ENCODE data around the gene DOCK4.

DNA sequence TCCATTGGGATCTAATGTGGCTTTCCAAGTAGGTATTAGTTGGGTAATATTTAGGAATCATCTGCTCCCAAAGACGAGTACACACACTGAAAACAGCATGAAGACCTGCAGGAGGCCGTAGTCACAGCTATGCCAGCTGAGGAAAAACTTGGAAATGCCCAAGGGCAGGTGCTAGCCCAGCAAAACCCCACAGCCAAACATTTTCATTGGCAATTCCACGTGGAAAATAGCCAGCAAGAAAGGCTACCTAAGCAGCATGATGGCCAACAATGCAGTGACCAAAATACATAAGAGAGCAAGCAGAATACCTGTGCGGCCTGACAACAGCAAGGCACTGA, 32.7 kb downstream of the DOCK4 start:
- TF ChIP-seq YY1 (IDR thresholded peaks at IDR 0.05; ENCODE audit: insufficient read depth, insufficient read length) = no peak
- no peak for TF ChIP-seq ZNF274 (IDR thresholded peaks at IDR 0.05; ENCODE audit: low read depth, low read length)
- TF ChIP-seq SUZ12 (IDR thresholded peaks at IDR 0.05; ENCODE audit: extremely low read depth, insufficient read depth, insufficient read length) = no peak

Measured in NT2/D1 (cell line).